CD4-positive, alpha-beta T cell (primary cell): ENCODE results near the gene ALPK1. TPM values are rescaled to one million over a fixed set of nuclear protein-coding genes. Genes with fewer than 3 reads are reported as not detected.

Experiments
- ATAC-seq: fragments of 200-7000 bp; cut with Tn5 transposase; one replicate; pipeline ENCODE4 v1.10.0; 2022; ENCODE audit warnings: mild to moderate bottlenecking; ENCODE audit not compliant: poor library complexity
- CTCF ChIA-PET: fragments of 350-600 bp; sonication (Branson Sonifier 250); formaldehyde crosslinking; loops from one replicate; lab custom pipeline; 2021; ENCODE audit warnings: antibody characterized with exemption, inconsistent platforms; lab: Charles Lee
- POLR2A ChIA-PET: fragments of 350-600 bp; sonication (Branson Sonifier 250); formaldehyde crosslinking; loops from one replicate; lab custom pipeline; 2021; ENCODE audit warnings: antibody characterized with exemption, inconsistent platforms; lab: Charles Lee
- DNase-seq, 14 experiments: peaks; one replicate each; pipeline ENCODE4 v3.0.0-alpha.2; 2013 to 2020; ENCODE audit warnings: mixed read lengths in 2 of 14
- H3K27ac ChIP-seq, 2 donors: one replicate each; pipeline versions ENCODE4 v1.5.1 to v1.7.0; 2013; ENCODE audit warnings: low read length in 2 of 2, low read depth in 1 of 2, mild to moderate bottlenecking in 1 of 2
- H3K27me3 ChIP-seq, 2 experiments: 1 replicate in 1 of 2; 2 replicates in 1 of 2; pipeline versions ENCODE4 v1.6.1 to v1.7.0; 2013; ENCODE audit warnings: low read length in 2 of 2, control low read depth in 1 of 2, mild to moderate bottlenecking in 1 of 2, moderate library complexity in 1 of 2; ENCODE audit not compliant: insufficient read depth in 2 of 2, control insufficient read depth in 1 of 2
- H3K36me3 ChIP-seq: one replicate; pipeline ENCODE4 v1.6.1; 2013; ENCODE audit warnings: low read length, control low read depth; ENCODE audit not compliant: insufficient read depth
- H3K4me1 ChIP-seq: one replicate; pipeline ENCODE4 v1.6.1; 2013; ENCODE audit warnings: low read length, control low read depth; ENCODE audit not compliant: insufficient read depth
- H3K4me3 ChIP-seq: one replicate; pipeline ENCODE4 v1.5.1; 2013; ENCODE audit warnings: mild to moderate bottlenecking, low read length, moderate library complexity
- H3K9me3 ChIP-seq, 2 experiments: 1 replicate in 1 of 2; 2 replicates in 1 of 2; pipeline versions ENCODE4 v1.6.1 to v1.7.0; 2013; ENCODE audit warnings: low read length in 2 of 2, mild to moderate bottlenecking in 2 of 2, control low read depth in 1 of 2, moderate library complexity in 1 of 2; ENCODE audit not compliant: control insufficient read depth in 1 of 2, insufficient read depth in 1 of 2
- H3K27ac Mint-ChIP-seq: one replicate; pipeline ENCODE4 v1.8.0; 2020; ENCODE audit warnings: mixed read lengths
- H3K27me3 Mint-ChIP-seq: one replicate; pipeline ENCODE4 v1.8.0; 2021; ENCODE audit warnings: mixed read lengths
- H3K36me3 Mint-ChIP-seq: one replicate; pipeline ENCODE4 v1.8.0; 2021; ENCODE audit warnings: low read depth, mixed read lengths
- H3K4me1 Mint-ChIP-seq: one replicate; pipeline ENCODE4 v1.8.0; 2021; ENCODE audit warnings: low read depth, mixed read lengths
- H3K4me3 Mint-ChIP-seq: one replicate; pipeline ENCODE4 v1.8.0; 2020; ENCODE audit warnings: mild to moderate bottlenecking, mixed read lengths
- H3K9me3 Mint-ChIP-seq: one replicate; pipeline ENCODE4 v1.8.0; 2020; ENCODE audit warnings: mixed read lengths
- CTCF ChIP-seq: fragments of 200-600 bp; IDR thresholded peaks from one replicate; pipeline ENCODE4 v1.8.0; 2022; ENCODE audit warnings: antibody characterized with exemption, mild to moderate bottlenecking
- intact Hi-C, 2 experiments: fragments of 100-400 bp; cut with DNase I in 1 of 2; cut with micrococcal nuclease in 1 of 2; formaldehyde crosslinking; loops; one replicate each; pipeline versions ENCODE4 v1.15.1 to v1.9.0; 2023 to 2025; cut with DNase I, micrococcal nuclease
- total RNA-seq, 174 experiments: library from RNA in 2 of 174; stranded (reverse) in 2 of 174; gene quantifications; one replicate each; pipeline ENCODE4 v1.2.3 and lab custom pipeline; 2021 to 2026

The ALPK1 gene
- total RNA-seq, 2 experiments from 2014 or later = 8.2 to 9.5 TPM

- H3K4me3 ChIP-seq = no peak overlapping the region
- ChIA-PET POLR2A (interaction anchor here (0.8 to 1.4 kb wide), 4 partner anchors 36 to 72 kb away, joined by 3 to 6 read pairs (median 4); partner anchors contain the start of gene TIFA), CTCF (interaction anchor here (1.2 to 1.3 kb wide), 2 partner anchors 21 to 217 kb away, joined by 3 read pairs; no protein-coding TSS in a partner anchor)
- no peaks in the 10 kb centered on the region for H3K9me3 ChIP-seq
- peaks cover 16% of the 10 kb centered on the region for H3K4me1 Mint-ChIP-seq
- no peaks in the 10 kb centered on the region for H3K27me3 Mint-ChIP-seq
- H3K36me3 Mint-ChIP-seq = peaks cover 37% of the 10 kb centered on the region
- DNase-seq = no peak
- intact Hi-C loops = loop anchor here in 1 of 2 experiments (5.0 kb wide), 1 partner anchor 226 kb away; no protein-coding TSS in a partner anchor
- H3K4me1 ChIP-seq = no peaks in the 10 kb centered on the region
- H3K4me3 Mint-ChIP-seq = no peak overlapping the region
- H3K27ac Mint-ChIP-seq = no peak overlapping the region
- H3K9me3 Mint-ChIP-seq = no peaks in the 10 kb centered on the region
- no peak for ATAC-seq
- H3K27ac ChIP-seq = no peak overlapping the region
- no peaks in the 10 kb centered on the region for H3K27me3 ChIP-seq
- TF ChIP-seq CTCF = no peak
- H3K36me3 ChIP-seq = peaks cover 4% of the 10 kb centered on the region
Observed at GRCh38 chr4:112322866-112323265, 25.7 kb downstream of the ALPK1 start.

- no peaks in the 10 kb centered on the region for H3K4me1 ChIP-seq
- Mint-ChIP-seq H3K4me1 (peaks cover 11% of the 10 kb centered on the region), H3K9me3 (no peaks in the 10 kb centered on the region), H3K4me3 (no peak overlapping the region), H3K27ac (no peak overlapping the region), H3K27me3 (no peaks in the 10 kb centered on the region), H3K36me3 (peaks cover 43% of the 10 kb centered on the region)
- TF ChIP-seq CTCF = no peak
- peaks cover 4% of the 10 kb centered on the region for H3K36me3 ChIP-seq
- intact Hi-C loops = loop anchor here (5.0 kb wide), 3 partner anchors 437 to 612 kb away; no protein-coding TSS in a partner anchor
- no peak for ATAC-seq
- H3K9me3 ChIP-seq = no peaks in the 10 kb centered on the region
- H3K27me3 ChIP-seq = no peaks in the 10 kb centered on the region
- no peak for DNase-seq
- ChIA-PET CTCF (interaction anchor here (0.8 kb wide), 1 partner anchor 437 kb away, joined by 3 read pairs; no protein-coding TSS in a partner anchor), POLR2A (no interaction called here)
- no peak overlapping the region for H3K4me3 ChIP-seq
- H3K27ac ChIP-seq = no peak overlapping the region
Observed at GRCh38 chr4:112325530-112325929, 28.4 kb downstream of the ALPK1 start.

- ATAC-seq = peak; percentile 60
- no peaks in the 10 kb centered on the region for H3K27me3 Mint-ChIP-seq
- no peaks in the 10 kb centered on the region for H3K9me3 ChIP-seq
- peaks cover 4% of the 10 kb centered on the region for H3K36me3 ChIP-seq
- peaks cover 39% of the 10 kb centered on the region for H3K36me3 Mint-ChIP-seq
- peak in 3 of 14 experiments; percentile 64 to 71 (median 68) for DNase-seq
- H3K27me3 ChIP-seq = no peaks in the 10 kb centered on the region
- intact Hi-C loops = loop anchor here (1.0 to 5.0 kb wide), 7 partner anchors 195 to 609 kb away; no protein-coding TSS in a partner anchor
- H3K4me3 ChIP-seq = no peak overlapping the region
- CTCF ChIA-PET = interaction anchor here (1.0 to 1.1 kb wide), 2 partner anchors 175 to 194 kb away, joined by 3 read pairs; no protein-coding TSS in a partner anchor
- TF ChIP-seq CTCF = peak; percentile 41
- POLR2A ChIA-PET = no interaction called here
- H3K4me1 Mint-ChIP-seq = peaks cover 5% of the 10 kb centered on the region
- H3K4me1 ChIP-seq = no peaks in the 10 kb centered on the region
- H3K27ac ChIP-seq = no peak overlapping the region
- H3K4me3 Mint-ChIP-seq = no peak overlapping the region
- H3K27ac Mint-ChIP-seq = no peak overlapping the region
- no peaks in the 10 kb centered on the region for H3K9me3 Mint-ChIP-seq
Observed at GRCh38 chr4:112327965-112328733, 31.0 kb downstream of the ALPK1 start.
